SK-N-SH (cell line): ENCODE results near the gene FBXO15. TPM values are rescaled to one million over a fixed set of nuclear protein-coding genes. Genes with fewer than 3 reads are reported as not detected.

Experiments used
- CTCF ChIA-PET: fragments of 300-600, 350-600 bp; formaldehyde crosslinking; extraction: SDS; loops from one replicate; lab custom pipeline; 2021; lab: Yijun Ruan, JAX
- POLR2A ChIA-PET: fragments of 350-600 bp; sonication (Branson Sonifier 250); formaldehyde crosslinking; extraction: SDS; loops from one replicate; lab custom pipeline; 2020; ENCODE audit warnings: antibody characterized with exemption, inconsistent platforms; lab: Yijun Ruan, JAX
- DNase-seq: peaks from one replicate; pipeline ENCODE4 v3.0.0; 2012
- H2AFZ ChIP-seq: fragments of 200-600 bp; sonication (generic); 2 replicates; pipeline ENCODE4 v1.8.1; 2016; ENCODE audit warnings: antibody characterized with exemption, mild to moderate bottlenecking, low read depth
- H3F3A ChIP-seq: fragments of 200-600 bp; sonication (generic); replicated peaks from 2 replicates; pipeline ENCODE3; 2016; ENCODE audit warnings: antibody characterized with exemption, mild to moderate bottlenecking; ENCODE audit not compliant: insufficient read depth
- H3K27ac ChIP-seq, 2 experiments: fragments of 200-500 bp in 1 of 2; fragments of 200-600 bp in 1 of 2; sonication (Bioruptor generic) in 1 of 2; sonication (generic), shearing (Covaris generic) in 1 of 2; 2 replicates each; pipeline versions ENCODE4 v1.5.1 to v1.6.1; 2014 to 2016; ENCODE audit warnings: low read depth in 2 of 2, inconsistent platforms in 1 of 2, low read length in 1 of 2, mild to moderate bottlenecking in 1 of 2, mixed read lengths in 1 of 2
- H3K27me3 ChIP-seq: fragments of 200-600 bp; sonication (generic), shearing (Covaris generic); 2 replicates; pipeline ENCODE4 v1.6.1; 2016; ENCODE audit warnings: mixed run types; ENCODE audit not compliant: insufficient read depth
- H3K36me3 ChIP-seq, 2 experiments: fragments of 200-500 bp in 1 of 2; fragments of 200-600 bp in 1 of 2; sonication (Bioruptor generic) in 1 of 2; sonication (generic) in 1 of 2; replicated peaks in 1 of 2; 2 replicates each; pipeline versions ENCODE3 to v1.5.1; 2014 to 2016; ENCODE audit warnings: low read length in 1 of 2, mild to moderate bottlenecking in 1 of 2; ENCODE audit not compliant: insufficient read depth in 2 of 2, control insufficient read depth in 1 of 2
- H3K4me1 ChIP-seq, 2 experiments: fragments of 200-500 bp in 1 of 2; fragments of 200-600 bp in 1 of 2; sonication (Bioruptor generic) in 1 of 2; sonication (generic), shearing (Covaris generic) in 1 of 2; 2 replicates each; pipeline versions ENCODE4 v1.5.1 to v1.6.1; 2014 to 2016; ENCODE audit warnings: low read depth in 1 of 2, low read length in 1 of 2, mixed run types in 1 of 2; ENCODE audit not compliant: insufficient read depth in 2 of 2, control insufficient read depth in 1 of 2
- H3K4me2 ChIP-seq: fragments of 200-600 bp; sonication (generic), shearing (Covaris generic); 2 replicates; pipeline ENCODE4 v1.6.1; 2017; ENCODE audit warnings: mixed run types
- H3K4me3 ChIP-seq, 2 experiments: fragments of 200-500 bp in 1 of 2; fragments of 200-600 bp in 1 of 2; sonication (Bioruptor generic) in 1 of 2; sonication (generic), shearing (Covaris generic) in 1 of 2; 2 replicates each; pipeline versions ENCODE4 v1.5.1 to v1.8.1; 2014 to 2016; ENCODE audit warnings: low read depth in 2 of 2, inconsistent platforms in 1 of 2, low read length in 1 of 2, mild to moderate bottlenecking in 1 of 2, mixed read lengths in 1 of 2, moderate library complexity in 1 of 2
- H3K79me2 ChIP-seq: fragments of 200-600 bp; sonication (generic); 2 replicates; pipeline ENCODE4 v1.8.1; 2017; ENCODE audit warnings: mild to moderate bottlenecking; ENCODE audit not compliant: insufficient read depth
- H3K9ac ChIP-seq: fragments of 200-600 bp; sonication (generic); 2 replicates; pipeline ENCODE4 v1.6.1; 2017; ENCODE audit warnings: mixed run types
- H3K9me2 ChIP-seq: fragments of 200-600 bp; sonication (generic); 2 replicates; pipeline ENCODE4 v1.6.1; 2017; ENCODE audit warnings: mixed run types
- H3K9me3 ChIP-seq: fragments of 200-600 bp; sonication (generic); 2 replicates; pipeline ENCODE4 v1.6.1; 2017; ENCODE audit warnings: mixed run types, mild to moderate bottlenecking, moderate library complexity
- H4K20me1 ChIP-seq: fragments of 200-600 bp; sonication (generic); 2 replicates; pipeline ENCODE4 v1.6.1; 2017; ENCODE audit warnings: mild to moderate bottlenecking, mixed run types; ENCODE audit not compliant: insufficient read depth
- CHD2 ChIP-seq: fragments of 150-350 bp; IDR thresholded peaks from 2 replicates; pipeline ENCODE4 v1.6.1; 2018; ENCODE audit warnings: low read length; ENCODE audit not compliant: partially characterized antibody
- ELF1 ChIP-seq: IDR thresholded peaks from 2 replicates; pipeline ENCODE4 v1.4.0; 2012
- FOSL2 ChIP-seq: IDR thresholded peaks from 2 replicates; pipeline ENCODE4 v1.4.0; 2012; ENCODE audit warnings: low read depth, mild to moderate bottlenecking, moderate library complexity, borderline replicate concordance
- FOXM1 ChIP-seq: IDR thresholded peaks from 2 replicates; pipeline ENCODE4 v1.4.0; 2012; ENCODE audit warnings: low read depth, mild to moderate bottlenecking
- GABPA ChIP-seq: IDR thresholded peaks from 2 replicates; pipeline ENCODE4 v1.4.0; 2012; ENCODE audit warnings: low read depth, mild to moderate bottlenecking
- MEF2A ChIP-seq: IDR thresholded peaks from 2 replicates; pipeline ENCODE4 v1.4.0; 2012; ENCODE audit warnings: low read depth, borderline replicate concordance
- POLR2AphosphoS5 ChIP-seq: IDR thresholded peaks from 2 replicates; pipeline ENCODE4 v1.6.1; 2012; ENCODE audit warnings: low read depth, low read length
- RFX5 ChIP-seq: IDR thresholded peaks from 2 replicates; pipeline ENCODE4 v1.6.1; 2012; ENCODE audit warnings: mild to moderate bottlenecking, improper control_type of control experiment, low read length
- SIN3A ChIP-seq: IDR thresholded peaks from 2 replicates; pipeline ENCODE4 v1.6.1; 2012; ENCODE audit warnings: low read depth, mild to moderate bottlenecking, low read length, moderate library complexity, borderline replicate concordance
- YY1 ChIP-seq: IDR thresholded peaks from 2 replicates; pipeline ENCODE4 v1.4.0; 2012; ENCODE audit warnings: low read depth, mild to moderate bottlenecking
- ZBTB33 ChIP-seq: IDR thresholded peaks from 2 replicates; pipeline ENCODE4 v1.4.0; 2012; ENCODE audit warnings: low read depth, borderline replicate concordance
- WGBS: methylation state at CpG from one replicate; pipeline ENCODE4 v1.1.6; 2017; ENCODE audit warnings: low lambda C conversion rate; 5-methylcytosine and 5-hydroxymethylcytosine counted together
- polyA plus RNA-seq, 3 experiments: library from polyadenylated mRNA; depleted of rRNA; stranded (reverse); fragments of >200 nt; gene quantifications; 2 replicates each; pipeline ENCODE4 v1.2.3, GENCODE V29; 2012
- TF ChIP-seq, protein P1 (sequence below): IDR thresholded peaks from 2 replicates; pipeline ENCODE4 v1.6.1; 2012; ENCODE audit warnings: mild to moderate bottlenecking, low read depth, low read length, moderate library complexity

FBXO15 gene
- polyA plus RNA-seq, 1 of the 3 experiments (the other 2 are of a cell fraction): 0.62 TPM

GRCh38 chr18:74083557-74083952, 64.1 kb downstream of the FBXO15 start (continued):
- TF ChIP-seq ZBTB33: no peak
- no peak for TF ChIP-seq FOXM1
- no peak for TF ChIP-seq FOSL2
- no peak for TF ChIP-seq YY1

DNA sequence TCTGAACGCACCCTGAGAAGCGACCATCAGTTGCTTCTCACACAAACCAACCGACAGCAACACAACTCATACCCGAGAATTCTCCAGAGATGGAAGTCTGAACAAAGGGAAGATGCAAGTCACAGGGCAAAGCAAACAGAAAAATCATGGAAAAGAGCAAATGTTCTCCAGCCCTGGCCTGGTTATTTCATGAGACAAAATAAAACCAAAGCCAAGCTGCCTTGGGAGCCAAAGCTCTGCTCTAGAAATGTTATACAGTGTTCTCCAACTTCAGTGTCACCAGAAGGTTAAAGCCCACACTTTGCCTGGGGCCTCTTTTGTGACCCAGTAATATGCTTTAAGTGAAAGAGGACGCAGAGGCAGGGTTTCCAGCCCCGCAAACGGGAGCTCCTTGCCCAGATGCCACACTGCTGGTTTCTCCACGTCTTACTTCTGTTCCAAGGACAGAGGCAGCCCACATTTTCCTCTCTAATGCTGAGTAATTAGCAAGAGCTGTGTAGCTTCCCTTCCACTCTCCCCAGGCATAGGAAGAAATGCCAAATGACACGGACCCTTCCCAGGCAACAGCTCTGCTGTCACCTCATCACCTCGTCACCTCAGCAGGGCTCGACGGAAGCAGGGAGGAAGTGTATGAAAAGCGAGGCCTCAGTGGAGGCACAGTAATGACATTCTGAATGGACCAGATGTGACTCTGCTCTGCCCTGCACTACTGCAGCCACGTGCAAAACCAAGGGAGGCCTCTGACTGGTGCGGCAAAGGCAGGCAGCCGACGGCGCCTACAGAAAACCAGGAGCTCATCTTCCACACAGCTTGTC, 64.7 kb downstream of the FBXO15 start:
- Histone ChIP-seq H3K4me2 (no peak overlapping the region), H4K20me1 (no peaks in the 10 kb centered on the region), H3K79me2 (no peaks in the 10 kb centered on the region), H3K9me2 (no peaks in the 10 kb centered on the region), H3F3A (no peaks in the 10 kb centered on the region), H3K9me3 (no peaks in the 10 kb centered on the region), H3K27ac (no peak overlapping the region), H3K4me1 (no peaks in the 10 kb centered on the region; a peak in 1 of 4 replicates), H3K9ac (no peak overlapping the region), H3K36me3 (no peaks in the 10 kb centered on the region), H2AFZ (no peak overlapping the region), H3K27me3 (peaks cover 4% of the 10 kb centered on the region; the same call in 1 of the 2 replicates), H3K4me3 (no peak overlapping the region)
- no peak for DNase-seq
- POLR2A ChIA-PET: no interaction called here
- 44% methylated on average over 14 of the region's 18 CpGs for WGBS
- CTCF ChIA-PET: interaction anchor here (0.7 to 2.7 kb wide), 8 partner anchors 21 to 1320 kb away, joined by 3 to 19 read pairs (median 4); no protein-coding TSS in a partner anchor
- TF ChIP-seq MEF2A (no peak), ELF1 (no peak), GABPA (no peak), RFX5 (no peak), SIN3A (no peak), CHD2 (no peak), POLR2AphosphoS5 (no peak)
- TF ChIP-seq, protein P1, sequence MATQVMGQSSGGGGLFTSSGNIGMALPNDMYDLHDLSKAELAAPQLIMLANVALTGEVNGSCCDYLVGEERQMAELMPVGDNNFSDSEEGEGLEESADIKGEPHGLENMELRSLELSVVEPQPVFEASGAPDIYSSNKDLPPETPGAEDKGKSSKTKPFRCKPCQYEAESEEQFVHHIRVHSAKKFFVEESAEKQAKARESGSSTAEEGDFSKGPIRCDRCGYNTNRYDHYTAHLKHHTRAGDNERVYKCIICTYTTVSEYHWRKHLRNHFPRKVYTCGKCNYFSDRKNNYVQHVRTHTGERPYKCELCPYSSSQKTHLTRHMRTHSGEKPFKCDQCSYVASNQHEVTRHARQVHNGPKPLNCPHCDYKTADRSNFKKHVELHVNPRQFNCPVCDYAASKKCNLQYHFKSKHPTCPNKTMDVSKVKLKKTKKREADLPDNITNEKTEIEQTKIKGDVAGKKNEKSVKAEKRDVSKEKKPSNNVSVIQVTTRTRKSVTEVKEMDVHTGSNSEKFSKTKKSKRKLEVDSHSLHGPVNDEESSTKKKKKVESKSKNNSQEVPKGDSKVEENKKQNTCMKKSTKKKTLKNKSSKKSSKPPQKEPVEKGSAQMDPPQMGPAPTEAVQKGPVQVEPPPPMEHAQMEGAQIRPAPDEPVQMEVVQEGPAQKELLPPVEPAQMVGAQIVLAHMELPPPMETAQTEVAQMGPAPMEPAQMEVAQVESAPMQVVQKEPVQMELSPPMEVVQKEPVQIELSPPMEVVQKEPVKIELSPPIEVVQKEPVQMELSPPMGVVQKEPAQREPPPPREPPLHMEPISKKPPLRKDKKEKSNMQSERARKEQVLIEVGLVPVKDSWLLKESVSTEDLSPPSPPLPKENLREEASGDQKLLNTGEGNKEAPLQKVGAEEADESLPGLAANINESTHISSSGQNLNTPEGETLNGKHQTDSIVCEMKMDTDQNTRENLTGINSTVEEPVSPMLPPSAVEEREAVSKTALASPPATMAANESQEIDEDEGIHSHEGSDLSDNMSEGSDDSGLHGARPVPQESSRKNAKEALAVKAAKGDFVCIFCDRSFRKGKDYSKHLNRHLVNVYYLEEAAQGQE: no peak
